ENCODE results near the gene LRP4. TPM values are rescaled to one million over a fixed set of nuclear protein-coding genes. Genes with fewer than 3 reads are reported as not detected.

Gene LRP4
- total RNA-seq, 1 experiment from 2014 or later: 11.6 TPM

DNA sequence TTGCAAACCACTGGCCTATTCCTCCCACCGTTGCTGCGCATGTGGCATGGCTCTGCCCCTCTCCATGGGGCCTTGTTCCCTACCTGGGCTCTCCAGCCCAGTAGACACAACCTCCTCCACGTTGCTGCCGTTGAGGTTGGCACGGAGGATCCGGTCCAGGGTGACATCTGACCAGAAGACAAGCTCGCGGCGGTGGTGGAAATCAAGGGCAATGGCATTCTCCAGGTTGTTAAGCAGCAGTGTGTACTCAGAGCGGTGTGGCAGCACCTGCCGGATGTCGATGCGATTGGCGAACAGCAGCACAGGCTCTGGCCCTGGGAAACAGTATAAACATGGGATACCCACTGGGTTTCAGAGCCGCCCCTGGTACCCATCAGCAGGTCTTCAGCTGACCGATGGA is 23.8 kb downstream of the LRP4 start:
- Histone ChIP-seq H3K79me1 (ENCODE audit: insufficient read depth, low read depth, low read length, poor library complexity, severe bottlenecking) (no peaks in the 10 kb centered on the region), H3K23me2 (ENCODE audit: insufficient read length, low read depth, low read length, poor library complexity, severe bottlenecking) (no peaks in the 10 kb centered on the region), H3K23ac (ENCODE audit: insufficient read length, low read depth, low read length) (no peak overlapping the region), H3K9me3 (ENCODE audit: control insufficient read depth, low read depth, low read length) (no peaks in the 10 kb centered on the region), H3K79me2 (ENCODE audit: insufficient read depth, low read length) (no peaks in the 10 kb centered on the region), H3K4me2 (ENCODE audit: insufficient read depth, insufficient read length, low read length) (no peak overlapping the region), H3K18ac (ENCODE audit: insufficient read length, low read depth, low read length) (no peak overlapping the region), H3T11ph (ENCODE audit: low read length) (no peak overlapping the region), H4K20me1 (ENCODE audit: control insufficient read depth, insufficient read depth, insufficient read length) (peaks cover 3% of the 10 kb centered on the region), H2AFZ (ENCODE audit: low read length) (no peak overlapping the region), H2BK20ac (ENCODE audit: low read depth, low read length, poor library complexity, severe bottlenecking) (no peak overlapping the region), H2AK5ac (ENCODE audit: insufficient read length, low read length) (no peak overlapping the region), H3K4me1 (ENCODE audit: insufficient read depth, low read length) (no peaks in the 10 kb centered on the region), H4K8ac (replicated peaks; ENCODE audit: insufficient read length, low read depth, low read length) (no peak overlapping the region), H3K14ac (ENCODE audit: insufficient read depth, low read length) (no peak overlapping the region), H2BK15ac (ENCODE audit: low read depth, low read length) (no peak overlapping the region), H3K27me3 (ENCODE audit: insufficient read depth, low read length) (no peaks in the 10 kb centered on the region), H3K9ac (ENCODE audit: extremely low read depth, insufficient read length, low read length) (no peak overlapping the region), H3K56ac (ENCODE audit: insufficient read length, low read depth, low read length) (no peak overlapping the region), H2BK12ac (ENCODE audit: insufficient read length, low read depth, low read length) (no peak overlapping the region), H4K5ac (ENCODE audit: insufficient read length, low read depth, low read length) (no peak overlapping the region), H4K91ac (ENCODE audit: insufficient read length, low read depth, low read length) (no peak overlapping the region), H2BK120ac (ENCODE audit: low read depth, low read length, poor library complexity, severe bottlenecking) (no peak overlapping the region), H3K27ac (ENCODE audit: insufficient read length, low read depth, low read length) (no peak overlapping the region), H2BK5ac (ENCODE audit: insufficient read length, low read length) (no peak overlapping the region), H3K4ac (ENCODE audit: low read depth, low read length) (no peak overlapping the region)
- Mint-ChIP-seq H3K9me3 (peaks cover 4 to 6% of the 10 kb centered on the region in 2 experiments; a peak in 3 of 5 replicates), H3K4me1 (peaks cover 0 to 12% of the 10 kb centered on the region in 2 experiments; a peak in 3 of 4 replicates), H3K27ac (no peak overlapping the region), H3K36me3 (ENCODE audit: insufficient read depth in 1 of 3, low read depth in 3 of 3) (peaks cover 37 to 47% (median 46%) of the 10 kb centered on the region in 3 experiments; a peak in 6 of 7 replicates), H3K27me3 (ENCODE audit: low read depth) (no peaks in the 10 kb centered on the region), H3K4me3 (no peak overlapping the region)
- WGBS (ENCODE audit: extremely low coverage, insufficient read length, low lambda C conversion rate): no CpG with 5 or more reads among the region's 16 CpGs
- no peak for DNase-seq
- TF ChIP-seq, protein P1, sequence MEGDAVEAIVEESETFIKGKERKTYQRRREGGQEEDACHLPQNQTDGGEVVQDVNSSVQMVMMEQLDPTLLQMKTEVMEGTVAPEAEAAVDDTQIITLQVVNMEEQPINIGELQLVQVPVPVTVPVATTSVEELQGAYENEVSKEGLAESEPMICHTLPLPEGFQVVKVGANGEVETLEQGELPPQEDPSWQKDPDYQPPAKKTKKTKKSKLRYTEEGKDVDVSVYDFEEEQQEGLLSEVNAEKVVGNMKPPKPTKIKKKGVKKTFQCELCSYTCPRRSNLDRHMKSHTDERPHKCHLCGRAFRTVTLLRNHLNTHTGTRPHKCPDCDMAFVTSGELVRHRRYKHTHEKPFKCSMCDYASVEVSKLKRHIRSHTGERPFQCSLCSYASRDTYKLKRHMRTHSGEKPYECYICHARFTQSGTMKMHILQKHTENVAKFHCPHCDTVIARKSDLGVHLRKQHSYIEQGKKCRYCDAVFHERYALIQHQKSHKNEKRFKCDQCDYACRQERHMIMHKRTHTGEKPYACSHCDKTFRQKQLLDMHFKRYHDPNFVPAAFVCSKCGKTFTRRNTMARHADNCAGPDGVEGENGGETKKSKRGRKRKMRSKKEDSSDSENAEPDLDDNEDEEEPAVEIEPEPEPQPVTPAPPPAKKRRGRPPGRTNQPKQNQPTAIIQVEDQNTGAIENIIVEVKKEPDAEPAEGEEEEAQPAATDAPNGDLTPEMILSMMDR (conservative IDR thresholded peaks at IDR 0.05): no peak
